Testis (tissue), 2 donors: ENCODE measurements around the gene GLCCI1.

Source experiments
- CTCF ChIP-seq, 3 experiments: fragments of 450-650 bp in 2 of 3; fragments of 200-600 bp in 1 of 3; sonication (generic) in 1 of 3; IDR thresholded peaks; one replicate each; pipeline ENCODE4 v1.5.1; 2016 to 2019; ENCODE audit warnings: antibody characterized with exemption in 3 of 3, mild to moderate bottlenecking in 2 of 3, moderate library complexity in 1 of 3
- POLR2A ChIP-seq: fragments of 450-650 bp; IDR thresholded peaks from one replicate; pipeline ENCODE4 v1.6.1; 2017; ENCODE audit warnings: antibody characterized with exemption, mild to moderate bottlenecking, moderate library complexity

- TF ChIP-seq CTCF (IDR thresholded peaks at IDR 0.05) (no peak), POLR2A (no peak)
These were observed 144.6 kb downstream of the GLCCI1 start for GRCh38 chr7:8113184-8113583.
